HUDEP-2 (cell line): Measurements from ENCODE around the gene LRFN4.
A peak's percentile ranks its signal among the peaks of the same experiment; 100 is the strongest.

ENCODE experiments used
- DNase-seq, 76 experiments: peaks; one replicate each; lab custom pipeline; 2025; ENCODE audit not compliant: unreplicated experiment in 76 of 76; lab: John Stamatoyannopoulos, UW

LRFN4 gene

GRCh38 chr11:66844496-66845142 is 12.2 kb upstream of the LRFN4 start:
- no peak for DNase-seq

- no peak for DNase-seq
Observed at GRCh38 chr11:66845143-66845875, 11.6 kb upstream of the LRFN4 start.

- DNase-seq, result no peak
Observed at GRCh38 chr11:66845876-66846212, 11.0 kb upstream of the LRFN4 start.

GRCh38 chr11:66846671-66847091 is 10.2 kb upstream of the LRFN4 start:
- no peak for DNase-seq

GRCh38 chr11:66847461-66848232 is 9.2 kb upstream of the LRFN4 start:
- no peak for DNase-seq

- DNase-seq, result no peak
Observed at GRCh38 chr11:66848671-66849500, 8.0 kb upstream of the LRFN4 start.

- no peak for DNase-seq
Observed at GRCh38 chr11:66849501-66850234, 7.2 kb upstream of the LRFN4 start.

GRCh38 chr11:66850235-66850587 is 6.7 kb upstream of the LRFN4 start:
- no peak for DNase-seq

- no peak for DNase-seq
Observed at GRCh38 chr11:66850588-66851238, 6.2 kb upstream of the LRFN4 start.

- no peak for DNase-seq
Observed at GRCh38 chr11:66851239-66851596, 5.6 kb upstream of the LRFN4 start.

GRCh38 chr11:66851698-66852465 is 5.0 kb upstream of the LRFN4 start:
- DNase-seq, result peak in 7 of 76 experiments; percentile 11 to 65 (median 27)

GRCh38 chr11:66852466-66853241 is 4.2 kb upstream of the LRFN4 start:
- DNase-seq, result no peak

GRCh38 chr11:66853242-66854229 is 3.3 kb upstream of the LRFN4 start:
- DNase-seq, result no peak

- DNase-seq, result no peak
Observed at GRCh38 chr11:66854231-66854661, 2.6 kb upstream of the LRFN4 start.

- DNase-seq, result no peak
Observed at GRCh38 chr11:66854729-66855211, 2.1 kb upstream of the LRFN4 start.

- DNase-seq, result peak in 73 of 76 experiments; percentile 67 to 97 (median 92)
Observed at GRCh38 chr11:66855574-66856495, 1.0 kb upstream of the LRFN4 start.
